Measurements from ENCODE around the gene RNF148. TPM values are rescaled to one million over a fixed set of nuclear protein-coding genes. Genes with fewer than 3 reads are reported as not detected.

Gene RNF148
- total and polyA plus RNA-seq, 4 donors, result 0.09 to 3.5 (median 0.09) TPM; not detected in 1

DNA sequence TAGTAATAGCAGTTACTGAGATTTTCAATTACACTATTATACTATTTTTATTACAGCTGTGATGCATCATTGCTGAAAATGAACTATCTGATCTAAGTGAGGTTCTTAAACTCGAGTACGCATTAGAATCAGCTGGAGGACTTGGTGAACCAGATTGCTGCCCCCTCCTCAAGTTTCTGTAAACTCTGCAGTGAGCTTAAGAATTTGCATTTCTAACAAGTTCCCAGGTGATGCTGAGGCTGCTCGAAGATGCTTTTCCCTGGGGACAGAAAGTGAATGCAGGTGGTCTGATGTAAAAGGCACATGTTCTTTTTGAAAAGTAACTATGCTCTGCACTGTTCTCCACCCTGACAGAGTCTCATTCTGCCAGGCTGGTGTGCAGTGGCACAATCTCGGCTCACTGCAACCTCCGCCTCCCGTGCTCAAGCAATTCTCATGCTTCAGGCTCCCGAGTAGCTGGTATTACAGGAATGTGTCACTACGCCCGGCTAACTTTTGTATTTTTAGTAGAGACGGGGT, 16.3 kb downstream of the RNF148 start:
- H3K9me3 ChIP-seq (ENCODE audit: control insufficient read depth in 4 of 4, low read length in 3 of 4), result no peaks in the 10 kb centered on the region
- no peak for DNase-seq (ENCODE audit: low spot score)
- H3K27ac ChIP-seq (ENCODE audit: low read depth in 1 of 2, low read length in 2 of 2), result no peak overlapping the region
- TF ChIP-seq, protein P1, sequence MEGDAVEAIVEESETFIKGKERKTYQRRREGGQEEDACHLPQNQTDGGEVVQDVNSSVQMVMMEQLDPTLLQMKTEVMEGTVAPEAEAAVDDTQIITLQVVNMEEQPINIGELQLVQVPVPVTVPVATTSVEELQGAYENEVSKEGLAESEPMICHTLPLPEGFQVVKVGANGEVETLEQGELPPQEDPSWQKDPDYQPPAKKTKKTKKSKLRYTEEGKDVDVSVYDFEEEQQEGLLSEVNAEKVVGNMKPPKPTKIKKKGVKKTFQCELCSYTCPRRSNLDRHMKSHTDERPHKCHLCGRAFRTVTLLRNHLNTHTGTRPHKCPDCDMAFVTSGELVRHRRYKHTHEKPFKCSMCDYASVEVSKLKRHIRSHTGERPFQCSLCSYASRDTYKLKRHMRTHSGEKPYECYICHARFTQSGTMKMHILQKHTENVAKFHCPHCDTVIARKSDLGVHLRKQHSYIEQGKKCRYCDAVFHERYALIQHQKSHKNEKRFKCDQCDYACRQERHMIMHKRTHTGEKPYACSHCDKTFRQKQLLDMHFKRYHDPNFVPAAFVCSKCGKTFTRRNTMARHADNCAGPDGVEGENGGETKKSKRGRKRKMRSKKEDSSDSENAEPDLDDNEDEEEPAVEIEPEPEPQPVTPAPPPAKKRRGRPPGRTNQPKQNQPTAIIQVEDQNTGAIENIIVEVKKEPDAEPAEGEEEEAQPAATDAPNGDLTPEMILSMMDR (IDR thresholded peaks at IDR 0.05; ENCODE audit: low read depth, low read length, missing input control), result no peak
- TF ChIP-seq RXRA (IDR thresholded peaks at IDR 0.05) (no peak), RAD21 (IDR thresholded peaks at IDR 0.05) (no peak), JUND (IDR thresholded peaks at IDR 0.05) (no peak), HNF4G (IDR thresholded peaks at IDR 0.05) (no peak), FOXA2 (IDR thresholded peaks at IDR 0.05) (no peak), FOXA1 (IDR thresholded peaks at IDR 0.05) (no peak), EGR1 (IDR thresholded peaks at IDR 0.05; ENCODE audit: low read depth in 2 of 2) (no peak), HNF4A (conservative IDR thresholded peaks at IDR 0.05) (no peak), TAF1 (conservative IDR thresholded peaks at IDR 0.05) (no peak), YY1 (IDR thresholded peaks at IDR 0.05) (no peak)
- TF ChIP-seq, protein P2, sequence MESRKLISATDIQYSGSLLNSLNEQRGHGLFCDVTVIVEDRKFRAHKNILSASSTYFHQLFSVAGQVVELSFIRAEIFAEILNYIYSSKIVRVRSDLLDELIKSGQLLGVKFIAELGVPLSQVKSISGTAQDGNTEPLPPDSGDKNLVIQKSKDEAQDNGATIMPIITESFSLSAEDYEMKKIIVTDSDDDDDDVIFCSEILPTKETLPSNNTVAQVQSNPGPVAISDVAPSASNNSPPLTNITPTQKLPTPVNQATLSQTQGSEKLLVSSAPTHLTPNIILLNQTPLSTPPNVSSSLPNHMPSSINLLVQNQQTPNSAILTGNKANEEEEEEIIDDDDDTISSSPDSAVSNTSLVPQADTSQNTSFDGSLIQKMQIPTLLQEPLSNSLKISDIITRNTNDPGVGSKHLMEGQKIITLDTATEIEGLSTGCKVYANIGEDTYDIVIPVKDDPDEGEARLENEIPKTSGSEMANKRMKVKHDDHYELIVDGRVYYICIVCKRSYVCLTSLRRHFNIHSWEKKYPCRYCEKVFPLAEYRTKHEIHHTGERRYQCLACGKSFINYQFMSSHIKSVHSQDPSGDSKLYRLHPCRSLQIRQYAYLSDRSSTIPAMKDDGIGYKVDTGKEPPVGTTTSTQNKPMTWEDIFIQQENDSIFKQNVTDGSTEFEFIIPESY (IDR thresholded peaks at IDR 0.05), result no peak
- TF ChIP-seq, protein P3, sequence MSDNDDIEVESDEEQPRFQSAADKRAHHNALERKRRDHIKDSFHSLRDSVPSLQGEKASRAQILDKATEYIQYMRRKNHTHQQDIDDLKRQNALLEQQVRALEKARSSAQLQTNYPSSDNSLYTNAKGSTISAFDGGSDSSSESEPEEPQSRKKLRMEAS (IDR thresholded peaks at IDR 0.05), result no peak
- 83% methylated on average over 10 of the region's 10 CpGs for WGBS
- H3K9ac ChIP-seq (ENCODE audit: low read depth in 1 of 2, low read length in 2 of 2), result no peak overlapping the region
- no peak overlapping the region for H3K4me3 ChIP-seq (ENCODE audit: low read depth in 1 of 3, low read length in 3 of 3)
- H3K27me3 ChIP-seq (ENCODE audit: control insufficient read depth in 4 of 4, insufficient read depth in 4 of 4, low read length in 3 of 4), result no peaks in the 10 kb centered on the region
- H3K36me3 ChIP-seq (ENCODE audit: control insufficient read depth in 4 of 4, insufficient read depth in 3 of 4, low read depth in 1 of 4, low read length in 3 of 4), result no peaks in the 10 kb centered on the region
- H3K4me1 ChIP-seq (ENCODE audit: control insufficient read depth in 4 of 4, insufficient read depth in 4 of 4, low read length in 3 of 4), result peaks cover 0 to 3% (median 0%) of the 10 kb centered on the region in 4 donors

DNA sequence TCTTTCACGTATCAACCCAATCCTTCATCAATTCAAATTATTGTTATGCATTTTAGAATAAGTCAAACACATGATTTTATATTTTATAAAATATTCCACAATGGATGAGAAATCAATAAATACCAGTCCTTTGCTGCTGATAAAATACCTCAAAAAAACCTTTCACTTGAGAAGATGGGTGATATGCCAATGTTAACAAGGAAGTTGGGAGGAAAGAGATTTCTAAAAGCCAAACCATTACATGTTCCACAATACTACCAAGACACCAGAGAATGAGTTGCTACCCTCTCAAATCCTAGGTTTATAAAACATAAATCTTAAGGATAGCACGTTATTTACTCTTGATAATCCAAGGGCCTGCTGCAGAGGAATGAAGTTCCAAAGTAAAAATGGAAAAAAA, 18.2 kb downstream of the RNF148 start:
- no peak for TF ChIP-seq GABPA (IDR thresholded peaks at IDR 0.05 in 1 of 2, conservative IDR thresholded peaks at IDR 0.05 in 1 of 2)
- no peak for TF ChIP-seq HNF4G (IDR thresholded peaks at IDR 0.05)
- TF ChIP-seq, protein P4, sequence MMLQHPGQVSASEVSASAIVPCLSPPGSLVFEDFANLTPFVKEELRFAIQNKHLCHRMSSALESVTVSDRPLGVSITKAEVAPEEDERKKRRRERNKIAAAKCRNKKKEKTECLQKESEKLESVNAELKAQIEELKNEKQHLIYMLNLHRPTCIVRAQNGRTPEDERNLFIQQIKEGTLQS (IDR thresholded peaks at IDR 0.05), result no peak
- TF ChIP-seq HNF4A (conservative IDR thresholded peaks at IDR 0.05), result no peak
- TF ChIP-seq FOXA1 (IDR thresholded peaks at IDR 0.05), result no peak
- TF ChIP-seq, protein P1 (IDR thresholded peaks at IDR 0.05; ENCODE audit: low read depth, low read length, missing input control), result no peak
- no peak for TF ChIP-seq JUND (IDR thresholded peaks at IDR 0.05)
- TF ChIP-seq NR2F2 (IDR thresholded peaks at IDR 0.05), result no peak
- no peak for TF ChIP-seq TAF1 (conservative IDR thresholded peaks at IDR 0.05)
- TF ChIP-seq FOXA2 (IDR thresholded peaks at IDR 0.05), result no peak
- no peak for TF ChIP-seq RAD21 (IDR thresholded peaks at IDR 0.05)
- TF ChIP-seq RXRA (IDR thresholded peaks at IDR 0.05), result no peak
- no peaks in the 10 kb centered on the region for H3K27me3 ChIP-seq (ENCODE audit: control insufficient read depth in 4 of 4, insufficient read depth in 4 of 4, low read length in 3 of 4)

More for the DNA sequence above, 18.2 kb downstream of the RNF148 start:
- Histone ChIP-seq H3K27ac (ENCODE audit: low read depth in 1 of 2, low read length in 2 of 2) (no peak overlapping the region), H3K4me1 (ENCODE audit: control insufficient read depth in 4 of 4, insufficient read depth in 4 of 4, low read length in 3 of 4) (peaks cover 0 to 3% (median 0%) of the 10 kb centered on the region in 4 donors), H3K36me3 (ENCODE audit: control insufficient read depth in 4 of 4, insufficient read depth in 3 of 4, low read depth in 1 of 4, low read length in 3 of 4) (no peaks in the 10 kb centered on the region), H3K9ac (ENCODE audit: low read depth in 1 of 2, low read length in 2 of 2) (no peak overlapping the region), H3K9me3 (ENCODE audit: control insufficient read depth in 4 of 4, low read length in 3 of 4) (no peaks in the 10 kb centered on the region), H3K4me3 (ENCODE audit: low read depth in 1 of 3, low read length in 3 of 3) (no peak overlapping the region)
- 74% methylated on average over 2 of the region's 2 CpGs for WGBS
- DNase-seq (ENCODE audit: low spot score), result no peak

Measured in liver (tissue), 9 donors.